Prostate gland (tissue), 2 donors: ENCODE results near the gene KISS1. TPM values are rescaled to one million over a fixed set of nuclear protein-coding genes. Genes with fewer than 3 reads are reported as not detected.

ENCODE experiments used
- DNase-seq: peaks from one replicate; pipeline ENCODE4 v3.0.0-alpha.2; 2019; ENCODE audit warnings: low spot score
- H3K27ac ChIP-seq, 2 donors: fragments of 200-600 bp; sonication (generic); 2 replicates each; pipeline ENCODE4 v1.5.1; 2017 to 2019
- H3K27me3 ChIP-seq: fragments of 200-600 bp; sonication (generic); replicated peaks from 2 replicates; pipeline ENCODE4 v1.5.1; 2019; ENCODE audit not compliant: insufficient read depth
- H3K36me3 ChIP-seq, 2 donors: fragments of 200-600 bp; sonication (generic); 1 replicate in 1 of 2; 2 replicates in 1 of 2; pipeline versions ENCODE4 v1.5.1 to v1.8.1; 2017 to 2019
- H3K4me1 ChIP-seq: fragments of 200-600 bp; sonication (generic); replicated peaks from 2 replicates; pipeline ENCODE4 v1.5.1; 2019
- H3K4me3 ChIP-seq, 2 donors: fragments of 200-600 bp; sonication (generic); 2 replicates each; pipeline ENCODE4 v1.5.1; 2017 to 2019
- H3K9me3 ChIP-seq: fragments of 200-600 bp; sonication (generic); 2 replicates; pipeline ENCODE4 v1.5.1; 2017
- CTCF ChIP-seq, 4 experiments: fragments of 200-600 bp in 2 of 4; fragments of 450-650 bp in 2 of 4; sonication (generic) in 2 of 4; IDR thresholded peaks; 1 replicate in 3 of 4; 2 replicates in 1 of 4; pipeline ENCODE4 v1.5.1; 2016 to 2019; ENCODE audit warnings: antibody characterized with exemption in 4 of 4, mild to moderate bottlenecking in 2 of 4, moderate library complexity in 2 of 4
- POLR2A ChIP-seq: fragments of 450-650 bp; IDR thresholded peaks from one replicate; pipeline ENCODE4 v1.6.1; 2016; ENCODE audit warnings: antibody characterized with exemption, mild to moderate bottlenecking
- POLR2AphosphoS5 ChIP-seq: sonication (generic); formaldehyde crosslinking; IDR thresholded peaks from one replicate; pipeline ENCODE4 v1.6.1; 2017; ENCODE audit warnings: antibody characterized with exemption
- WGBS: methylation state at CpG from one replicate; pipeline ENCODE4 v1.1.5; 2018; 5-methylcytosine and 5-hydroxymethylcytosine counted together
- intact Hi-C: fragments of 100-400 bp; cut with DNase I; formaldehyde crosslinking; loops from one replicate; pipeline ENCODE4 v1.14.2; 2022
- total RNA-seq, 2 donors: library from RNA; depleted of rRNA; stranded (reverse); fragments of >200 nt; gene quantifications; one replicate each; pipeline ENCODE4 v1.1.0, GENCODE V29; 2016

Gene KISS1
- total RNA-seq, 2 donors from 2014 or later = 6.0 TPM; not detected in 1

DNA sequence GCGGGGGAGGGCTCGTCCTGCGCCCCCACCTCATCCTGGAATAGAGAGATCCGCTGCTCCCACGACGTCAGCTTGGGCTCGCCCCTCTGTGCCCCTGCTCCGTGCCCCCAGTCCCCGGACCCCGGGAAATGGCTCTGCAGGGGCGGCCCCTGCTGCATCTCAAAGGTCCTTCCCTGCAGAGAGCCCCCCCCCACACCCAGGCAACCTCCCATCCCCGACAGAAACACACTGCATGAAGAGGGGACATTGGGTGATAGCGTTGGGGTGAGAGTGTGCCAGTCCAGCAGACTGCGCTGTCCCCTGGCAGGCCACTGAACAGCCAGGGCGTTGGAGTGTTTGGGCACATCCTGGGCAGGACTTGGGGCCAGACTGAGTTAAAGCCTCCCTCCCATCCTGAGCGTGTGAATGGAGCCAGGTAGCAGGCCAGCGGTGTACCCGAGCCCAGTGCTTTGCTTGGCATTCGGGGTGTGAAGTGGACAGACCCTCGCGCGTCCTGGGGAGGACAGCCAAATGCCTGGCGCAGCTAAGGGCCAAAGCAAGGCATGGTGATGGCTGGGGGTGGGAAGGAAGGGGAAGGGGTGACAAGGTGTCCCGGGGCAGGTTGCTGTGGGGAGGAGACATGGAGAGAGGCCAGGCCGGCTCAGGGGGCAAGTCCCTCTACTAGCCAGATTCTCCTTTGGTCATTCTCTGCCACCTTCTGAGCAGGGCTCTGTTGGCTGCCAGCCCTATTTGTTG, 43.8 kb downstream of the KISS1 start:
- intact Hi-C loops = loop anchor here (5.0 kb wide), 1 partner anchor 290 kb away; the partner anchor contains the start of gene SNRPE
- TF ChIP-seq POLR2A (no peak), POLR2AphosphoS5 (no peak), CTCF (IDR thresholded peaks at IDR 0.05) (no peak)
- Histone ChIP-seq H3K4me1 (peaks cover 3% of the 10 kb centered on the region), H3K9me3 (no peaks in the 10 kb centered on the region), H3K36me3 (no peaks in the 10 kb centered on the region), H3K27me3 (no peaks in the 10 kb centered on the region), H3K4me3 (peak overlapping the region; percentile 54 to 64), H3K27ac (peak overlapping the region; percentile 83 to 88)
- DNase-seq = no peak
- WGBS = 34% methylated on average over 18 of the region's 25 CpGs

- peak; percentile 51 for DNase-seq
- no peaks in the 10 kb centered on the region for H3K36me3 ChIP-seq
- H3K4me3 ChIP-seq = peak within 1 kb of the TSS; percentile 54 to 64
- TF ChIP-seq CTCF (IDR thresholded peaks at IDR 0.05) (no peak), POLR2AphosphoS5 (no peak), POLR2A (peak; percentile 27)
- peaks cover 3% of the 10 kb centered on the region for H3K4me1 ChIP-seq
- intact Hi-C loops = loop anchor here (5.0 kb wide), 1 partner anchor 289 kb away; the partner anchor contains the start of gene SNRPE
- no peaks in the 10 kb centered on the region for H3K27me3 ChIP-seq
- 0% methylated on average over 44 of the region's 94 CpGs for WGBS
- no peaks in the 10 kb centered on the region for H3K9me3 ChIP-seq
- peak within 1 kb of the TSS; percentile 83 to 88 for H3K27ac ChIP-seq
Measured at GRCh38 chr1:204151552-204152309, 44.6 kb downstream of the KISS1 start, which contains the start of gene ETNK2. Gene ETNK2, minus strand, starts transcription at chr1:204152044. Its CDS starts 192 bp downstream, at chr1:204151852.

DNA sequence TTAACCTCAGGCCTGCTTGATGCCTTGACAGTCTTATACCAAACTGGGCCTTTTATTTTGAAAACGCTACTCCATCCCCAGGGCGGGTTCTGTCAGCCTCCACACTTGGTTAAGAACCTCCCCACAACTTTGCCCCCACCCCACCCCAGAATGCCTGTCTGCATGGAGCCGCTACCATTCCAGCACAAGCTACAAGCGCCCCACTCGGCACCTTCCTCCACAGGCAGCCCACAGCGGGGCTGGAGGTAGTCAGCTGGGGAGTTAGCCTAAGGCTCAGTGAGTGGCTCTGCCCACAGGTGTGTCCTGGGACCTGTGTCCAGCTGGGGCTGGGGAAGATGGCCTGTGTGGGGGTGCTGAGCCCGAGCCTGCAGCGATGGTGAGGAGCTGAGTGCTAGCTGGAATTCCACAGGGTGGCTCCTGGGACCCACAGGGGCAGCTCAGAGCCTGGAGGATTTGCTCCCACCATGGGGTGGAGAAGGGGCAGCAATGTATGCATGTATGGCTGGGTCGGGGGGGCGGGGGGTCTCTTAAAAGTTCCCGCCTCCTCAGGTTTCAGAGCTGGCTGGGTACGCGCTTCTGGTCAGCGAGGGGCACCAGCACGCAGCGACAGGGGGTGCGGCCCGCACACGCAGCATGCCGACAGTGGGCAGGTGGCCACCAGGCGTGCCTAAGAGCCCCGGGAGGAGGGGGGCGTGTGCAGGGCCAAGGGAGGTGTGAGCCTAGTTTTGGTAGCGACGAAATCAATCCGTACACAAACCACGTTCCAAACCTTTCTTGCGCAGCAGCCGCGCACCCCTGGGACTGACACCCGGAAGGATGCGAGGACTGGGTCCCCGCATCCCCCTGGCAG, 45.4 kb downstream of the KISS1 start:
- TF ChIP-seq POLR2A (no peak), CTCF (IDR thresholded peaks at IDR 0.05) (no peak), POLR2AphosphoS5 (no peak)
- H3K27me3 ChIP-seq = no peaks in the 10 kb centered on the region
- peak overlapping the region; percentile 83 to 88 for H3K27ac ChIP-seq
- H3K4me1 ChIP-seq = peaks cover 3% of the 10 kb centered on the region
- H3K36me3 ChIP-seq = no peaks in the 10 kb centered on the region
- 16% methylated on average over 29 of the region's 33 CpGs for WGBS
- intact Hi-C loops = loop anchor here (5.0 kb wide), 1 partner anchor 289 kb away; the partner anchor contains the start of gene SNRPE
- no peaks in the 10 kb centered on the region for H3K9me3 ChIP-seq
- peak; percentile 27 for DNase-seq
- peak overlapping the region; percentile 54 to 64 for H3K4me3 ChIP-seq

DNA sequence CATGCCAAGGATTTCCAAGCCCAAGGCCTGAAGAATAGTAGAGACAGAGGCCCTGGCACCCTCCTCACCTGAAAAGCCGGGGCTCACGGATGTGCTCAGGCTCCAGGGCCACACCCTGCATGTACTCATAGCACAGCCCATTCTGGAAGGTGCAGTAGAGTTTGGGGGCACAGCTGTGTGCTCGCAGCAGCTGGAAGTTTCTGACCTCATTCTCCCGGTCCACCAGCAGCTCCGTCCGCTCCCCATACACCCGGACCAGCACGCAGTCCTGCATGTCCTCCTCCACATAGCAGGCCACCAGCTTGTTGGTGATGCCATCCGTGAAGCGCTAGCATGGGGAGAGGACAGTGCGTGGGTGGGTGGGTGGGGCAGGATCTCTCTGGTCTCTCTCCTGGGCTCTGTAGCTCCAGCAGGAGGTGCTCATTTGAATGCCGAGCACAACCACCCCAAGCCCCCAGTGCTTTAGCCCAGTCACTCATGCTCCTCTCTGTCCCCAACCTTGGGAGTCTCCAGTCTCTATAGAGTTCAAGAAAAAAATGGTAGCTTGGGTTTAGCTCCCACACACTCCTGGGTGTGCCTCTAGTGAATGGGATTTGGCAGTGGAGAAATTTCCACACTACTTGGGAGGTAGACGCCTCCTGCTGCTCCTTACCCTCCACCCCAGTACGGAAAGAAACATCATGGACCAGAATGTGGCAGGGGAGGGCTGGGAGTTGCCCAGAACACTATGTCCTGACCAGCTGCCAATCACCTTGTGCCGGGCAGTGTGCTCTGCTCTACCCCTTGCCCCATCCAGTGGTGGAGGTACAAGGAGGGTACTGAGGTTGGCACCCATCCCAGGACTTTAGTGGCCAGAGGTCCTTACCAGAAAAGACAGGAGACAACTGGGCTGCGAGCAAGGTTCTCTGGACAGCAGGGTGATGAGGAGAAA, 46.4 kb downstream of the KISS1 start:
- peak overlapping the region; percentile 83 to 88 for H3K27ac ChIP-seq
- H3K27me3 ChIP-seq = no peaks in the 10 kb centered on the region
- H3K4me3 ChIP-seq = peak overlapping the region in 1 of 2 donors; percentile 64
- TF ChIP-seq CTCF (IDR thresholded peaks at IDR 0.05) = no peak
- TF ChIP-seq POLR2AphosphoS5 = peak; percentile 42
- TF ChIP-seq POLR2A = no peak
- 64% methylated on average over 16 of the region's 16 CpGs for WGBS
- intact Hi-C loops = loop anchor here (5.0 kb wide), 1 partner anchor 288 kb away; the partner anchor contains the start of gene SNRPE
- no peaks in the 10 kb centered on the region for H3K36me3 ChIP-seq
- no peaks in the 10 kb centered on the region for H3K9me3 ChIP-seq
- peaks cover 3% of the 10 kb centered on the region for H3K4me1 ChIP-seq
- peak; percentile 43 for DNase-seq
